Colonic mucosa (tissue), 4 donors: ENCODE results near the gene NHLRC1. TPM values are rescaled to one million over a fixed set of nuclear protein-coding genes. Genes with fewer than 3 reads are reported as not detected.
"Not testable (repeated sequence)": the region's sequence is repeated elsewhere in the genome, so short reads cannot be mapped to it uniquely, and the experiment has no call there.

Experiments
- DNase-seq: peaks from one replicate; pipeline ENCODE4 v3.0.0-alpha.2; 2020
- H3K27ac ChIP-seq: fragments of 200-600 bp; one replicate; pipeline ENCODE4 v1.8.0; 2021
- H3K27me3 ChIP-seq: fragments of 200-600 bp; one replicate; pipeline ENCODE4 v1.8.0; 2021
- H3K36me3 ChIP-seq: fragments of 200-600 bp; one replicate; pipeline ENCODE4 v1.8.0; 2021
- H3K4me1 ChIP-seq: fragments of 200-600 bp; one replicate; pipeline ENCODE4 v1.8.0; 2021; ENCODE audit warnings: mild to moderate bottlenecking
- H3K4me3 ChIP-seq: fragments of 200-600 bp; one replicate; pipeline ENCODE4 v1.8.0; 2021
- H3K9ac ChIP-seq, 2 donors: one replicate each; pipeline ENCODE4 v1.7.0; 2013; ENCODE audit warnings: control low read depth in 2 of 2, low read depth in 2 of 2, low read length in 2 of 2
- H3K9me3 ChIP-seq: fragments of 200-600 bp; one replicate; pipeline ENCODE4 v1.8.0; 2021
- intact Hi-C: fragments of 100-400 bp; cut with DNase I; formaldehyde crosslinking; loops from one replicate; pipeline ENCODE4 v1.14.1; 2022
- total RNA-seq, 2 donors: library from RNA; stranded (reverse); fragmentation: NEBNext Ultra II Directional in 1 of 2; extraction: Animal tissue kit (Norgen Biotek cat#: 25700) in 1 of 2; gene quantifications; one replicate each; pipeline ENCODE4 v1.2.1, GENCODE V29; 2021
- TF ChIP-seq, protein P1 (sequence below): fragments of 200-600 bp; IDR thresholded peaks from one replicate; pipeline ENCODE4 v1.8.0; 2022; ENCODE audit warnings: antibody characterized with exemption, mild to moderate bottlenecking
- donor health status: healthy.
- donor health status: DM: no; HTN: no; CAD: no.
- donor health status: DM: no; HTN: no; CAD: no.

The NHLRC1 gene
- total RNA-seq, 2 donors from 2014 or later: 1.6 to 2.5 TPM

DNA sequence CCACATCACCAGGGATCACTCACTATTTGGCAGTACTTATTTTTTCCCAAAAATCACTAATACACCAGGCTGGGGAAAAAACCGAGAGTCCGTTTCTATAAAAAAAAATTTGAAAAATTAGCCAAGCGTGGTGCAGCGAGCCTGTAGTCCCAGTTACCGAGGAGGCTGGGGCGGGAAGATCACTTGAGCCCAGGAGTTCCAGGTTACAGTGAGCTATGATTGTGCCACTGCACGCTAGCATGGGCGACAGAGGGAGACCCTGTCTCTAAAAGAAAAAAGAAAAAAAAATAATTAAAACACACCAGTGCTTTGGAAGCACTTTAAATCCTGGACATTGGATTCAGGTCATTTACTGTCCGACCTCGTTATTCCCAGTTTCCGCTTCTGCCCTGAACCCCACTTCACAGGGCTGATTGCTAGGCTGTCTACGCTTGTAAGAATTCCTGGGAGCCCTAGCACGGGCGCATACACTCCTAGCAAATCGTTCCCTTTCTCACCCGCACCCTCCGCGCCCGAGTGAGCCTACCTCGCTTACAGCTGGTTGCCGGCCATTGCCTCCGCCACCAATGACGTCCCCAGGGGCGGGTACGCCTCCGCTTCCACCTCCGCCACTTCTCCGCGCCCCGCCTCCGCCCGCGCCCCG lies 32.2 kb upstream of the NHLRC1 start, which contains the start of gene TPMT:
TSS of gene TPMT (minus strand) at position 571 of the 643 bp plus-strand sequence. CDS start 5,950 bp downstream, outside the sequence.
- intact Hi-C loops: no loop called here
- TF ChIP-seq, protein P1, sequence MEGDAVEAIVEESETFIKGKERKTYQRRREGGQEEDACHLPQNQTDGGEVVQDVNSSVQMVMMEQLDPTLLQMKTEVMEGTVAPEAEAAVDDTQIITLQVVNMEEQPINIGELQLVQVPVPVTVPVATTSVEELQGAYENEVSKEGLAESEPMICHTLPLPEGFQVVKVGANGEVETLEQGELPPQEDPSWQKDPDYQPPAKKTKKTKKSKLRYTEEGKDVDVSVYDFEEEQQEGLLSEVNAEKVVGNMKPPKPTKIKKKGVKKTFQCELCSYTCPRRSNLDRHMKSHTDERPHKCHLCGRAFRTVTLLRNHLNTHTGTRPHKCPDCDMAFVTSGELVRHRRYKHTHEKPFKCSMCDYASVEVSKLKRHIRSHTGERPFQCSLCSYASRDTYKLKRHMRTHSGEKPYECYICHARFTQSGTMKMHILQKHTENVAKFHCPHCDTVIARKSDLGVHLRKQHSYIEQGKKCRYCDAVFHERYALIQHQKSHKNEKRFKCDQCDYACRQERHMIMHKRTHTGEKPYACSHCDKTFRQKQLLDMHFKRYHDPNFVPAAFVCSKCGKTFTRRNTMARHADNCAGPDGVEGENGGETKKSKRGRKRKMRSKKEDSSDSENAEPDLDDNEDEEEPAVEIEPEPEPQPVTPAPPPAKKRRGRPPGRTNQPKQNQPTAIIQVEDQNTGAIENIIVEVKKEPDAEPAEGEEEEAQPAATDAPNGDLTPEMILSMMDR: no peak
- H3K4me1 ChIP-seq: peaks cover 9% of the 10 kb centered on the region
- peak within 1 kb of the TSS; percentile 90 for H3K4me3 ChIP-seq
- H3K27ac ChIP-seq: peak within 1 kb of the TSS; percentile 94
- H3K9ac ChIP-seq: peak within 1 kb of the TSS; percentile 95 to 97
- no peaks in the 10 kb centered on the region for H3K9me3 ChIP-seq
- H3K36me3 ChIP-seq: no peaks in the 10 kb centered on the region
- H3K27me3 ChIP-seq: no peaks in the 10 kb centered on the region
- DNase-seq: peak; percentile 43

DNA sequence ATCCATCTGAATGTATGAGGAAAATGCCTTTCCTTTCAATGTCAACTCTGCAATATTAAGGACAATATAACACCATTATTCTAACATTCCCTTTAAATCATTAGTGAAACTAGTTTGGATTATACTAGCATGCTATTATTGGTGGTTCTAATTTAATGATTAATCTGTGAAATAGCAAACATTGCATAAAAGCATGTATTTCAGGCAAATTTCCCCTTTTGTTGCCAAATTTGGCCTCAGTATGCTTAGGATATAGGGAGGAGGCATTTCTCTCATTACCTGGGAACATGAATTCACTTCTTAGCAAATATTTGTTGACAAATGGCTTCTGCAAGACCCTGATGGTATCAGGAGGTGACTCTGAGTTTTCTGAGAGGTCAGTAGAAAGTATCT lies 30.8 kb upstream of the NHLRC1 start:
- Histone ChIP-seq H3K27me3 (no peaks in the 10 kb centered on the region), H3K4me1 (peaks cover 9% of the 10 kb centered on the region), H3K36me3 (no peaks in the 10 kb centered on the region), H3K9ac (peak overlapping the region in 1 of 2 donors; percentile 1), H3K27ac (peak overlapping the region; percentile 26), H3K9me3 (no peaks in the 10 kb centered on the region), H3K4me3 (no peak overlapping the region)
- intact Hi-C loops: no loop called here
- TF ChIP-seq, protein P1: no peak
- no peak for DNase-seq

DNA sequence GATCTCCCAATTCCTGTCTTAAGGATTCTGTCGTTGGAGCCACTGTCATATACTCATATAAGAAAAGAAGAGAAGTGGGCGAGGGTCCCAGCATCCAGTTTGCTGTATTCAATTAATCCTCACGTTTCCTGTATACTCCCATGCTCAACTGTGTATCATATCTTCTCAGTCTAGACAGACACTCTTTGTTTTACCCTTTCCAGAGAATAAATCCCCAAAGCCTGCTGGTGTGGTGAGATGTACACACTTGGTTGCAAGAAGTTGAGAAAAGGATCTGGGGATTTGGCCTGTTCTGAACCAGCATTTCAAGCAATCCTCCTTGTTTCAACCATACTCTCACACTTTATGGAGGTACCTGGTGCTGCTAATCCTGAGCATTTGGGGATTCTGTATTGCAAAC lies 29.3 kb upstream of the NHLRC1 start:
- DNase-seq: no peak
- Histone ChIP-seq H3K27me3 (no peaks in the 10 kb centered on the region), H3K36me3 (no peaks in the 10 kb centered on the region), H3K4me1 (peaks cover 9% of the 10 kb centered on the region), H3K9me3 (no peaks in the 10 kb centered on the region), H3K9ac (no peak overlapping the region), H3K27ac (no peak overlapping the region), H3K4me3 (no peak overlapping the region)
- intact Hi-C loops: no loop called here
- TF ChIP-seq, protein P1: no peak

DNA sequence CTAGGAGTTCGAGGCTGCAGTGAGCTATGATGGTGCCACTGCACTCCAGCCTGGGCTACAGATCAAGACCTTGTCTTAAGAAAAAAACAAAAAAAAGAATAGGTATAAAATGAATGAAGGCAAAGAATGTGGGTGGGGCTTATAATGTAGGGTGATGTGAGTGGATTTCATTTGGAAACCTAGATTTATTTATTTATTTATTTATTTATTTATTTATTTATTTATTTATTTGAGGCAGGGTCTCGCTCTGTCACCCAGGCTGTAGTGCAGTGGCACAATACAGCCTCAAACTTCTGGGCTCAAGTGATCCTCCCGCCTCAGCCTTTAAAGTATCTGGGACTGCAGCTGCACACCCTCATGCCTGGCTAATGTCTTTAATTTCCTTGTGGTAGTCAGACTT lies 28.9 kb upstream of the NHLRC1 start:
- H3K27ac ChIP-seq, H3K36me3 ChIP-seq, intact Hi-C loops, H3K9me3 ChIP-seq, H3K27me3 ChIP-seq, DNase-seq, H3K4me3 ChIP-seq, H3K9ac ChIP-seq, H3K4me1 ChIP-seq: not testable (repeated sequence)

DNA sequence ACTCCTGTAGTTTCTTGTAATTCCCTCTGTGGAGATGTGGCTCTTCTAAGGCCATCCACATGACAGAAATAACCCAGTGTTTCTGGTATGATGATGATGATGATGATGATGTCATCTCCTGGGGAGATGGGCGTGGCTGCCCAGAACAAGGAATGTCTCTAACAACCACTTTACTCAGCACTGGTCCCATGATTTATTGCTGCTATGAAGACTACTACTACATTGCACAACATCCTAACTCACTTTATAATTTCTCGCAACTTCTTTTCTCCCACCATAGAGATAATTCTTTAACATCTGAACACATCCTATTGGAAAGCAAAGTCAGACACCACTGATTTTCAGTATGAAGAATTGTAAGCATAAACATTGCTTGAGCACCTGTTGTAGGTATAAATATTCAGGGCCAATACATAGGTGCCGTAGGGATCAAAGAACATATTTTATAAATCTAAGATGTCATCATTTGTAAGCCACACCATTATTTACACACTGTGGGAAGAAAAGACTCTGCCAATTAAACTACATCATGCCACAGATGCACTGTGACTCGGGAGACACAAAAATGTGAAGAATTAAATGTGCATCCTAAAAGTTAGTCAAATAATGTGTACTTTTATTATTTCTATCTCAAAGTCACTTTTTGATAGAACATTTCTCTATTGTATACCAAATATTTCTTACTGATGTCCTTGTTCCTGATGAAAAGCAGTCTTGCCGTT lies 26.0 kb upstream of the NHLRC1 start:
- Histone ChIP-seq H3K4me1 (peaks cover 4% of the 10 kb centered on the region), H3K27me3 (no peaks in the 10 kb centered on the region), H3K9ac (no peak overlapping the region), H3K36me3 (no peaks in the 10 kb centered on the region), H3K9me3 (no peaks in the 10 kb centered on the region), H3K27ac (peak overlapping the region; percentile 68), H3K4me3 (no peak overlapping the region)
- TF ChIP-seq, protein P1: no peak
- intact Hi-C loops: no loop called here
- DNase-seq: peak; percentile 78

DNA sequence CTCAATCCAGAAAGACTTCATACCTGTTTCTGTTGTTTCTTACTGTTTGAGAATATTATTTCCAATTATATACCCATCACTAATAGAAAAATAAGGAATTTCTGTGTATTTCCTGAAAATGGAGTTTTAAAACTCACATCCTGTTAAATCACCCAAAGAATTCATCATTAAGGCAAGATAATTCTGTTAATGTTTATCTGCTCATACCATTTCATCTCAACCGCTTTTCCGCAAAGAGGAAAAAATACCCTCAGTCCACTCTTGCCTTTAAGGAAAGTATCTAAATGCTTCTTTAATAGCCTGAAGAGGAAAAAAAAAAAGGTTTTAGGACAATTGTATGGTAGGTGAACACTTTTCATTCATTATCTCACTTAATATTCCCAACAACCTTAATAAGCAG lies 25.1 kb upstream of the NHLRC1 start:
- peak overlapping the region; percentile 68 for H3K27ac ChIP-seq
- H3K4me3 ChIP-seq: no peak overlapping the region
- intact Hi-C loops: no loop called here
- DNase-seq: no peak
- H3K9ac ChIP-seq: no peak overlapping the region
- no peaks in the 10 kb centered on the region for H3K36me3 ChIP-seq
- no peaks in the 10 kb centered on the region for H3K4me1 ChIP-seq
- H3K9me3 ChIP-seq: no peaks in the 10 kb centered on the region
- TF ChIP-seq, protein P1: no peak
- no peaks in the 10 kb centered on the region for H3K27me3 ChIP-seq
